GM23338 (cell line): ENCODE results near the gene PCLO.
A peak's percentile ranks its signal among the peaks of the same experiment; 100 is the strongest.

Source experiments
- EZH2 ChIP-seq: fragments of 200-600 bp; sonication (generic); IDR thresholded peaks from one replicate; pipeline ENCODE4 v1.8.0; 2017; ENCODE audit warnings: antibody characterized with exemption, mild to moderate bottlenecking, low read depth; ENCODE audit not compliant: unreplicated experiment
- EZH2phosphoT487 ChIP-seq: fragments of 200-600 bp; sonication (generic); IDR thresholded peaks from one replicate; pipeline ENCODE4 v1.8.1; 2018; ENCODE audit warnings: antibody characterized with exemption; ENCODE audit not compliant: unreplicated experiment
- JUNB ChIP-seq: IDR thresholded peaks from one replicate; pipeline ENCODE4 v1.6.1; 2016; ENCODE audit warnings: antibody characterized with exemption; ENCODE audit not compliant: unreplicated experiment
- NANOG ChIP-seq: IDR thresholded peaks from 2 replicates; pipeline ENCODE4 v1.6.1; 2016; ENCODE audit warnings: antibody characterized with exemption, borderline replicate concordance
- POLR2AphosphoS5 ChIP-seq: IDR thresholded peaks from 2 replicates; pipeline ENCODE4 v1.6.1; 2016; ENCODE audit warnings: antibody characterized with exemption, low read depth
- STAT1 ChIP-seq: IDR thresholded peaks from one replicate; pipeline ENCODE4 v1.6.1; 2016; ENCODE audit warnings: antibody characterized with exemption; ENCODE audit not compliant: unreplicated experiment
- ZNF114 ChIP-seq: fragments of 250-450 bp; sonication (Bioruptor Pico); IDR thresholded peaks from 2 replicates; pipeline ENCODE4 v1.5.0; 2020; ENCODE audit warnings: mild to moderate bottlenecking, moderate library complexity
- ZNF331 ChIP-seq: fragments of 250-450 bp; sonication (Bioruptor Pico); IDR thresholded peaks from 2 replicates; pipeline ENCODE4 v1.5.0; 2020; ENCODE audit warnings: low read depth, mild to moderate bottlenecking, moderate library complexity
- TF ChIP-seq, protein P1 (sequence below), 2 experiments: fragments of 200-600 bp in 1 of 2; sonication (generic) in 1 of 2; conservative IDR thresholded peaks; 2 replicates each; pipeline versions ENCODE4 v1.5.1 to v1.6.1; 2016 to 2017; ENCODE audit warnings: antibody characterized with exemption in 2 of 2, low read depth in 2 of 2, mild to moderate bottlenecking in 2 of 2, moderate library complexity in 1 of 2
- TF ChIP-seq, protein P2 (sequence below): IDR thresholded peaks from one replicate; pipeline ENCODE4 v1.6.1; 2018; ENCODE audit warnings: antibody characterized with exemption; ENCODE audit not compliant: unreplicated experiment

- TF ChIP-seq JUNB (no peak), POLR2AphosphoS5 (no peak), EZH2 (no peak), ZNF331 (no peak), ZNF114 (CRISPR knock-in tag) (no peak), NANOG (peak; percentile 52; the same call in 1 of the 2 replicates), STAT1 (no peak), EZH2phosphoT487 (no peak)
- TF ChIP-seq, protein P1, sequence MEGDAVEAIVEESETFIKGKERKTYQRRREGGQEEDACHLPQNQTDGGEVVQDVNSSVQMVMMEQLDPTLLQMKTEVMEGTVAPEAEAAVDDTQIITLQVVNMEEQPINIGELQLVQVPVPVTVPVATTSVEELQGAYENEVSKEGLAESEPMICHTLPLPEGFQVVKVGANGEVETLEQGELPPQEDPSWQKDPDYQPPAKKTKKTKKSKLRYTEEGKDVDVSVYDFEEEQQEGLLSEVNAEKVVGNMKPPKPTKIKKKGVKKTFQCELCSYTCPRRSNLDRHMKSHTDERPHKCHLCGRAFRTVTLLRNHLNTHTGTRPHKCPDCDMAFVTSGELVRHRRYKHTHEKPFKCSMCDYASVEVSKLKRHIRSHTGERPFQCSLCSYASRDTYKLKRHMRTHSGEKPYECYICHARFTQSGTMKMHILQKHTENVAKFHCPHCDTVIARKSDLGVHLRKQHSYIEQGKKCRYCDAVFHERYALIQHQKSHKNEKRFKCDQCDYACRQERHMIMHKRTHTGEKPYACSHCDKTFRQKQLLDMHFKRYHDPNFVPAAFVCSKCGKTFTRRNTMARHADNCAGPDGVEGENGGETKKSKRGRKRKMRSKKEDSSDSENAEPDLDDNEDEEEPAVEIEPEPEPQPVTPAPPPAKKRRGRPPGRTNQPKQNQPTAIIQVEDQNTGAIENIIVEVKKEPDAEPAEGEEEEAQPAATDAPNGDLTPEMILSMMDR (conservative IDR thresholded peaks at IDR 0.05; ENCODE audit: low read depth in 2 of 2): no peak
- TF ChIP-seq, protein P2, sequence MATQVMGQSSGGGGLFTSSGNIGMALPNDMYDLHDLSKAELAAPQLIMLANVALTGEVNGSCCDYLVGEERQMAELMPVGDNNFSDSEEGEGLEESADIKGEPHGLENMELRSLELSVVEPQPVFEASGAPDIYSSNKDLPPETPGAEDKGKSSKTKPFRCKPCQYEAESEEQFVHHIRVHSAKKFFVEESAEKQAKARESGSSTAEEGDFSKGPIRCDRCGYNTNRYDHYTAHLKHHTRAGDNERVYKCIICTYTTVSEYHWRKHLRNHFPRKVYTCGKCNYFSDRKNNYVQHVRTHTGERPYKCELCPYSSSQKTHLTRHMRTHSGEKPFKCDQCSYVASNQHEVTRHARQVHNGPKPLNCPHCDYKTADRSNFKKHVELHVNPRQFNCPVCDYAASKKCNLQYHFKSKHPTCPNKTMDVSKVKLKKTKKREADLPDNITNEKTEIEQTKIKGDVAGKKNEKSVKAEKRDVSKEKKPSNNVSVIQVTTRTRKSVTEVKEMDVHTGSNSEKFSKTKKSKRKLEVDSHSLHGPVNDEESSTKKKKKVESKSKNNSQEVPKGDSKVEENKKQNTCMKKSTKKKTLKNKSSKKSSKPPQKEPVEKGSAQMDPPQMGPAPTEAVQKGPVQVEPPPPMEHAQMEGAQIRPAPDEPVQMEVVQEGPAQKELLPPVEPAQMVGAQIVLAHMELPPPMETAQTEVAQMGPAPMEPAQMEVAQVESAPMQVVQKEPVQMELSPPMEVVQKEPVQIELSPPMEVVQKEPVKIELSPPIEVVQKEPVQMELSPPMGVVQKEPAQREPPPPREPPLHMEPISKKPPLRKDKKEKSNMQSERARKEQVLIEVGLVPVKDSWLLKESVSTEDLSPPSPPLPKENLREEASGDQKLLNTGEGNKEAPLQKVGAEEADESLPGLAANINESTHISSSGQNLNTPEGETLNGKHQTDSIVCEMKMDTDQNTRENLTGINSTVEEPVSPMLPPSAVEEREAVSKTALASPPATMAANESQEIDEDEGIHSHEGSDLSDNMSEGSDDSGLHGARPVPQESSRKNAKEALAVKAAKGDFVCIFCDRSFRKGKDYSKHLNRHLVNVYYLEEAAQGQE: no peak
Observed at GRCh38 chr7:83142365-83142764, 20.3 kb downstream of the PCLO start.
